NCI-H510A (cell line): ENCODE data around the gene CYB5R3.
"Not testable (repeated sequence)": the region's sequence is repeated elsewhere in the genome, so short reads cannot be mapped to it uniquely, and the experiment has no call there.

ENCODE experiments used
- DNase-seq: peaks from one replicate; lab custom pipeline; 2025; lab: John Stamatoyannopoulos, UW

The CYB5R3 gene

DNA sequence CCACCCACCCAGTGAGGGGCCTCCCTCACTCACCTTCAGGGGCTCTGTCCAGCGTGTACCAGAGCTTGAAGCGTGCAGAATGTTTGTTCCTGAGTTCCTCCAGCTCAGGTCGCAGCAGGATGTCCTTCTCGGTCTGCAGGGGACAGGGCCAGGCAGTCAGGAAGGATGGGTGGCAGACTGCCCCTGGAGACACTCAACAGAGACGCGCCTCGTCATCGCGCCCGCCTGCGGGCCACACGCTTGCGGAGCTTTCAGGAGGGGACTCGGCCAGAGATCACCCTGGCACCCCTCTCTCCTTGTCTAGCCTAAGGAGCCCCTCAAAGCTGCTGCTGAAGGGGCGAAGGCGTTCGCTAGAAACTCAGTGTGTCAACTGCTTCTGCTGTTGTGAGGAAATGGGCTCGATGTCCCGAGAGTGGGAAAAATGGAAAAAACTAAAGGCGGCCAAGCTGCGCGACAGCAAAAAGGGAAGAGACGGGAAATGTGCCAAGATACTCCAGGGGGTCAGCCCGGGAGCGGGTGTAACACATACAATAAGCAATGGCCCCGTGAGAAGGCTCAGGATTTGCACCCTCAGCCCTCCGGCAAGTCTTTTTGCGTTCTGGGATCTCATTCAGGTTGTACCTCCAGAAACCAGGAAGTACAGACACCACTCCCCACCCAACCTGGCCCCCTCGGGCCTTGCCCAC, 25.3 kb downstream of the CYB5R3 start:
- no peak for DNase-seq

GRCh38 chr22:42623301-42623751, 25.9 kb downstream of the CYB5R3 start:
- no peak for DNase-seq

DNA sequence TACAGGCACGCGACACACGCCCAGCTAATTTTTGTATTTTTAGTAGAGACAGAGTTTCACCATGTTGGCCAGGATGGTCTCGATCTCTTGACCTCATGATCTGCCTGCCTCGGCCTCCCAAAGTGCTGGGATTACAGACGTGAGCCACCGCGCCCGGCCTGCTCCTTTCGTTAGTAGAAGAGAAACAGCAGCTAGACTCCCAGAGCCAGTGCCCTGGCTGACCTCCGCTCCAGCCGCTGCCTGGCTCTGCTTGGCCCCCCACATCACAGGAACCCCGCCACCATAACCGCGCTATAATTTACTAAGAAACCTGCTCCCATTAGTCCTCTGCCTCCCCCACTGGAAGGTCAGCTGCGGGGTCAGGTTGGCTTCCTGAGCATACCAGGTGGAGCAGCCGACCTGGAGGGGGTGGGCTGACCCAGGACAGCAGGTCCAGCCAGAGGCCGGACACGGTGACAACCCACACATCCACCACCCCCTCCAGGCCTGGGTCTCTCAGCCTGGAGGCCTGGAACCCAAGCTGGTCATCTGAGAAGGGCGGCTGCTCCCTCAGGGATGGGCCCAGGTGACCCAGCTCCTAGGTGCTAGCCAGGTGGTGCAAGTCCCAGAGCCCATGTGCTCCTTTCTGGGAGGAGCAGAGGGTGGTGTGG, 27.0 kb downstream of the CYB5R3 start:
- DNase-seq: no peak

DNA sequence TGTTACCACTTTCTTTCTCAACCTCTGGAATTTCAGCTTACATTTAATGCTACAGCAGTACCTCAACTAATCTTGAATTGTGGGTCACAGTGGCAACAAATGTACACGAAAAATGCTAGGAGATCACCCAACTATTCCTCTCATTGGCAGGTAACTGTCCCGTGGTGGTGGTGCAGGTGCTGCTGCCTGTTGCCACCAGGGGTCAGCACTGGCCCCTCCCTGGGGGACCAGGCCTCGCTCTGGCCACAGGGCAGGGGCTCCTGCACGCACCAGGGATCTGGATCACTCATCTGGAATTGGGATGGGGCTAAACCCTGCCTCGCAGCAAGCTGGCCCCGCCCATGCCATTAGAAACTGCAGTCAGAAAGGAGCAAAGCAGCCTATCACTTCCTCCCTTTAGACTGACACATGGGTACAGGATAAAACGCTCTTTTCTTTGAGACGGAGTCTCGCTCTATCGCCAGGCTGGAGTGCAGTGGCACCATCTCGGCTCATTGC, 27.6 kb downstream of the CYB5R3 start:
- no peak for DNase-seq

DNA sequence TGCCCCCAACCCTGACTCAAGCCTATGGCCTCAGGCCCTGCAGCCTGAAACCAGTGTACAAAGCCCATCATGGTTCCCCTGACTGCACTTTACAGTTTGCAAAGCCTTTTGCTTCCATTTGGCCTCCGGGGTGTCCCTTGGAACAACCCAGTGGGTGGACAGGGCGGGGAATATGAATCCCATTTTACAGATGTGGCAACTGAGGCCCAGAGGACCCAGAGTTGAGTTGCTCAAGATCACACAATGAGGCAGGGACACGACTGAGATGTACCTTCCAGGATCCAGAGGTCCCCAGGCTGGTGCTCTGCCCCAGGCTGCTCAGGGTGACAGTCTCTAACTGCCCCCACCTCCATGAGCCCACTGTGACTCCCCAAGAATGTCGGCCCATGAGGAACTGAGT, 29.1 kb downstream of the CYB5R3 start:
- DNase-seq: no peak

- DNase-seq: no peak
Measured at GRCh38 chr22:42619261-42620063, 29.7 kb downstream of the CYB5R3 start.

DNA sequence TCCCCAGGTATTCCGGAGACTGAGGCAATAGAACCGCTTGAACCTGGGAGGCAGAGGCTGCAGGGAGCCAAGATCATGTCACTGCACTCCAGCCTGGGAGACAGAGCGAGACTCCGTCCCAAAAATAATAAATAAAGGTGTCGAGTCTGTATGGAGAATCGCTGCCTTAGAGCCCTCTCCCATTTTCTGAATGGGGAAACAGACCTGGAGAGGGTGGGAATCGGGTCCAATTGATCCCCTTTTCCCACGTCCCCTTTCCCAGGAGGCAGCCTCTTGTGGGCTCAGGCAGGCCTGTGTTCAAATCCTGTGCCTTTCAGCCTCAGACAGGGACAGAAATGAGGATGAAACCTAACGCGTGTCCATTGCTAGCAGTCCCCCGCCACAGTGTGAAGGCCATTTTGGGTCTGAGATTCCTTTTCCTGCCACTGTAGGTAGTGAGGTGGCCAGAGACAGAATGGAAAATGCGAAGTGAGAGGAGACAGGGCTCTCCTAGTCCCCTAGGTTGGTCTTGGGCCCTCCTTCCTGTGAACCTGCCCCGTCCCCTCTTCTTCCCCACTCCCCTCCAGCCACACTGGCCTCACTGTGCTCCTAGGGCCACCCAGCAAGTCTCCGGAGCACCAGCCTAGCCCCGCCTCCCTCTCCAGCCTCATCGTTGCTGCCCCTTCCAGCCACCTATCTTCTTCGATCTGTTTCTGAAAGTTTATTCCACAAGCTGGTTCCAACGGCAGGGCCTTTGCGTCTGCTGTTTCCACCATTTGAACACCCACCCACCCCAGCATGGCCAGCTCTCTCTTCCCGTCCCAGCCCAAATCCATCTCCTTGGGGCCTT, 31.8 kb downstream of the CYB5R3 start:
- DNase-seq: no peak

GRCh38 chr22:42615860-42616175, 33.4 kb downstream of the CYB5R3 start:
- not testable (repeated sequence) for DNase-seq

- peak; percentile 69 for DNase-seq
Measured at GRCh38 chr22:42615092-42615859, 33.9 kb downstream of the CYB5R3 start.

- DNase-seq: peak; percentile 82
Measured at GRCh38 chr22:42614312-42615091, 34.7 kb downstream of the CYB5R3 start, which contains the start of gene POLDIP3. Gene POLDIP3 (minus strand): TSS chr22:42614883. CDS start chr22:42614857, 26 bp downstream.

DNA sequence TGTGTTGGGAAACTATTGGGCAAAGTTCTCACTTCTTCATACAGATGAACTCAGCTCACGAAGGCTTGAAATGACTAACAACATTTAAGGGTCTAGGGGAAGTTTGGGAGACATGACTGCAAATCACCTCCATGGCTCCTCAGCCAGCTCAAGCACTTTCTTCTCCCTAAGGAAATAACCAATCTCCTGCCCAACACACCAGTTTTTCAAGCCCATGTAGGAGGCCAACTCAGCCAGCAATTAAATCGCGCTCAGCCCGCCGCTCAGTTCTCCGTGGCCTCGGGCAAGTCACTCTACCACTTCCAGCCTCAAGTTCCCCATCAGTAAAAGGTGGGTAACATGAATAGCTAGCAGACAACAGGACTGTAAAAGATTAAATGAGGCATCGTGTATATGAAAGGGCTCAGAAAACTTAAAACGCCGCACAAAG, 35.3 kb downstream of the CYB5R3 start:
- no peak for DNase-seq

GRCh38 chr22:42612336-42612735, 36.9 kb downstream of the CYB5R3 start:
- DNase-seq: no peak

DNA sequence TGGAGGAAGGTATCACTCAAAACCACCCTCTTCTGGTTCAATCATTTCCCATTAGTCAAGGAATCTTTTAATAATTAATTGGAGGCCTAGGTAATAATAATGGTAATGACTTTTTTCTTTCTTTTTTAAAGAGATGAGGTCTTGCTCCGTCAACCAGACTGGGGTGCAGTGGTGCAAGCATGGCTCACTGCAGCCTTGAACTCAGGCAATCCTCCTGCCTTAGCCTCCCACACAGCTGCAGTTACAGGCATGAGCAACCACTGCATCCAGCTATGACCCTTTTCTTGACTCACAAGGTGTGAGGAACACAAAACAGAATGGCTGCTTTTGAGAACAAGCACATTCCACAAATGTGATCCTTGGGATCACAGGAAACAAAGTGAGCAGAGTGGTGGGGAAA, 38.1 kb downstream of the CYB5R3 start:
- DNase-seq: no peak

DNA sequence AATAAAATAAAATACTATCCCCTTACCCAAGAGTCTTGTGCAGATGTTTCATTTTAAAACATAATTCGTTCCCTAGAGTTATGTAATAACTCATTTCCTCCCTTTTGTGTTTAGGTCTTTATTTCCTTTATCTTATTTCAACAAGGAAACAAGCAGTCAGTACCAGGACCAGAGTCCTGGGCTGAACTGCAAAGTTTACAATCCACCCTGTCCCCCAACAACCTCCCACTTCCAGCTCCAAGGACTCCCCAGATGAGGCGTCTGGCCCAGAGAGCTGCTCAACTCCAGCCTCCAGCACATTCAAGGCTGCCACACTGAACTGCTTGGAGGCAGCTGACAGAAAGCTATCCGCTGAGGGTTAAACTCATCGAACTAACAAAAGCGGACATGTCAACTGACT, 39.0 kb downstream of the CYB5R3 start:
- DNase-seq: no peak

DNA sequence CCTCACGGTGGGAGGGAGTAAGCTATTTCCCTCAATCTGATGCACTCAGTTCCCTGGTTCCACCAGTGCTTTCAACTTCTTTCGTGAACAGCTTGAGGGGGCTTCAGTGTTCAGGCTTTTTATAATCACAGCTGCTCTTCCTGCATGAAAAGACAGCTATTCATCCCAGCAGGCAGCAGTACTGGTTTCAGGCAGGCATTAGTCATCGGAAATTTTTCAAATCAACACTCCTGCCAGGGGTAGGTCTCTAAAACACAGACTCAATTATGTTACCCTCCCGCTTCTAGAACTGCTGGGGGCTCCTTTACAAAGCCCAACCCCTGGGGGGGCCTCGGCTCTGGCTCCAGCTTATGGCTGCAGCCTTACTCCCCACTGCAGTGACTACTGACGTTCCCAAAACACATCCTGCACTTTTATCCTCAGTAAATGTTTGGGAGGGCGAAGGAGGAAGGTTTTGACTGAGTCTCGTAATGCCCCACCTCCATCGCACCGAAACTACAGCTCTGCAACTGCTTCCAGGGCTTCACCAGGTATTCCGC, 40.3 kb downstream of the CYB5R3 start:
- no peak for DNase-seq

DNA sequence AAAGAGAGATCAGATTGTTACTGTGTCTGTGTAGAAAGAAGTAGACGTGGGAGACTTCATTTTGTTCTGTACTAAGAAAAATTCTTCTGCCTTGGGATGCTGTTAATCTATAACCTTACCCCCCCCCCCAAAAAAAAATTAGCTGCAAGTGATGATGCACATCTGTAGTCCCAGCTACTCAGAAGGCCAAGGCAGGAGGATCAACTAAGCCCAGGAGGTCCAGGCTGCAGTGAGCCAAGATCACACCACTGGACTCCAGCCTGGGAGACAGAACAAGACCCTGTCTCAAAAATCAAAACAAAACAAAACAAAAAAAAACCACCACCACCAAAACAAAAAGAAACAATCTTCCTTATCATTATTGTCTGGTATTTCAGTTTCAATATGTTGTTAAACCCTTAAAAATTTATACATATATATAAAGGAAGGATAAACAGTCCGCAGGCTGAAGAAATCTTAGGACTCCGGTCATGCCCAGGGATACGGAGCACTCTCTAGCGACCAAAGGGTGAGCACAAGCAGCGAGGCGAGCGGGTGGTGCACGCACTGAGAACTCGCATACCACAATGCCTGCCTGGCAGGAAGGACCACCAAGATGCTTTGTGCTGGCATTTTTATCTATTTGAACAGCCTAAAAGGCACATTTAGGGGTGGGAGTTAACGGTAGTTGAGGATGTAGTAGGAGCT, 40.9 kb downstream of the CYB5R3 start:
- DNase-seq: no peak

GRCh38 chr22:42607641-42608040, 41.6 kb downstream of the CYB5R3 start:
- DNase-seq: not testable (repeated sequence)

DNA sequence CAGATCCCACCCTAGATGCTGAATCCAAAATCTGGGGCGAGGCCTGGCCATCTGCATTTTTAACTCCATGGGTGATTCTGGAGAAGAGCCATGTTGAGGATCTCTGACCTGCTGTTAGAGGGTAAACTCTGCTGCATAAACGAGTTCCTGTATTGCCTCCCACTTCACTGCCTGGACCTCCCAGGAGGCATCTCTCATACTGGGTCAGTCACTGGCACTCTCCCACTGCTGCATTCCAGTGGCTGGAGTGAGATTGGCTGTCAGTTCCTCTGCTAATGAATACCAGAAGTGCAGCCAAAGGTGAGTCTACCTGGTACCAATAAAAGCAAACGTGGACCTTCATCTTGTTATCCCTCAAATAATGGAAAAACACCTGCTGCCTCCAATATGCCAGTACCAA, 44.8 kb downstream of the CYB5R3 start:
- DNase-seq: no peak

- DNase-seq: no peak
Measured at GRCh38 chr22:42603427-42603826, 45.8 kb downstream of the CYB5R3 start.
